Thyroid gland (tissue), 4 donors: Measurements from ENCODE around the gene ZER1. TPM values are rescaled to one million over a fixed set of nuclear protein-coding genes. Genes with fewer than 3 reads are reported as not detected.

Experiments
- DNase-seq, 2 donors: peaks; one replicate each; pipeline ENCODE4 v3.0.0-alpha.2; 2019
- H3K27ac ChIP-seq, 3 donors: fragments of 200-600 bp; sonication (generic); 1 replicate in 2 of 3; 2 replicates in 1 of 3; pipeline ENCODE4 v1.5.1; 2016 to 2019; ENCODE audit warnings: mild to moderate bottlenecking in 1 of 3, moderate library complexity in 1 of 3
- H3K27me3 ChIP-seq: fragments of 200-600 bp; sonication (generic); one replicate; pipeline ENCODE4 v1.5.1; 2019
- H3K36me3 ChIP-seq, 2 donors: fragments of 200-600 bp; sonication (generic); one replicate each; pipeline ENCODE4 v1.5.1; 2016 to 2019
- H3K4me1 ChIP-seq, 2 donors: fragments of 200-600 bp; sonication (generic); one replicate each; pipeline ENCODE4 v1.5.1; 2017 to 2019
- H3K4me3 ChIP-seq, 3 donors: fragments of 200-600 bp; sonication (generic); replicated peaks in 1 of 3; 1 replicate in 2 of 3; 2 replicates in 1 of 3; pipeline ENCODE4 v1.5.1; 2016; ENCODE audit warnings: mild to moderate bottlenecking in 1 of 3
- H3K9me3 ChIP-seq: fragments of 200-600 bp; sonication (generic); one replicate; pipeline ENCODE4 v1.5.1; 2017
- CTCF ChIP-seq, 6 experiments: fragments of 200-600 bp in 3 of 6; fragments of 450-650 bp in 3 of 6; sonication (generic) in 3 of 6; IDR thresholded peaks; one replicate each; pipeline ENCODE4 v1.5.1; 2016 to 2019; ENCODE audit warnings: antibody characterized with exemption in 6 of 6, mild to moderate bottlenecking in 2 of 6, inconsistent platforms in 1 of 6, moderate library complexity in 1 of 6
- POLR2A ChIP-seq, 2 donors: fragments of 450-650 bp; IDR thresholded peaks; one replicate each; pipeline ENCODE4 v1.6.1; 2017; ENCODE audit warnings: antibody characterized with exemption in 2 of 2, mild to moderate bottlenecking in 2 of 2, moderate library complexity in 1 of 2
- WGBS, 2 donors: methylation state at CpG; one replicate each; pipeline ENCODE4 v1.1.5; 2017; 5-methylcytosine and 5-hydroxymethylcytosine counted together
- intact Hi-C: fragments of 100-400 bp; cut with DNase I; formaldehyde crosslinking; loops from one replicate; pipeline ENCODE4 v1.15.1; 2023
- total RNA-seq, 4 donors: library from RNA; depleted of rRNA; stranded (reverse); fragments of >200 nt; gene quantifications; one replicate each; pipeline ENCODE4 v1.2.3, GENCODE V29; 2016

Gene ZER1
- total RNA-seq, 4 donors from 2014 or later, result 45.1 to 129 (median 70.2) TPM

GRCh38 chr9:128765499-128765898 lies 6.2 kb downstream of the ZER1 start:
- no peak overlapping the region for H3K4me3 ChIP-seq
- intact Hi-C loops, result no loop called here
- H3K36me3 ChIP-seq, result no peaks in the 10 kb centered on the region
- TF ChIP-seq POLR2A (IDR thresholded peaks at IDR 0.05) (no peak), CTCF (IDR thresholded peaks at IDR 0.05) (no peak)
- WGBS, 2 donors, result 78 to 85% methylated on average over 3 of the region's 3 CpGs
- H3K9me3 ChIP-seq, result no peaks in the 10 kb centered on the region
- H3K27me3 ChIP-seq, result no peaks in the 10 kb centered on the region
- H3K27ac ChIP-seq, result no peak overlapping the region
- peaks cover 6 to 11% of the 10 kb centered on the region in 2 donors for H3K4me1 ChIP-seq
- no peak for DNase-seq

GRCh38 chr9:128764361-128764760 lies 7.4 kb downstream of the ZER1 start:
- 87 to 90% methylated on average over 4 to 6 of the region's 6 CpGs for WGBS, 2 donors
- H3K4me1 ChIP-seq, result peaks cover 0 to 3% of the 10 kb centered on the region in 2 donors
- H3K4me3 ChIP-seq, result no peak overlapping the region
- TF ChIP-seq CTCF (IDR thresholded peaks at IDR 0.05) (no peak), POLR2A (IDR thresholded peaks at IDR 0.05) (no peak)
- no peaks in the 10 kb centered on the region for H3K27me3 ChIP-seq
- H3K27ac ChIP-seq, result no peak overlapping the region
- H3K36me3 ChIP-seq, result no peaks in the 10 kb centered on the region
- intact Hi-C loops, result no loop called here
- DNase-seq, result no peak
- H3K9me3 ChIP-seq, result no peaks in the 10 kb centered on the region

- Histone ChIP-seq H3K36me3 (no peaks in the 10 kb centered on the region), H3K27me3 (no peaks in the 10 kb centered on the region), H3K4me1 (peaks cover 0 to 3% of the 10 kb centered on the region in 2 donors), H3K9me3 (no peaks in the 10 kb centered on the region), H3K27ac (no peak overlapping the region), H3K4me3 (no peak overlapping the region)
- no peak for DNase-seq
- WGBS, 2 donors, result 83 to 89% methylated on average over 8 to 9 of the region's 9 CpGs
- intact Hi-C loops, result no loop called here
- no peak for TF ChIP-seq CTCF (IDR thresholded peaks at IDR 0.05)
- TF ChIP-seq POLR2A (IDR thresholded peaks at IDR 0.05), result no peak
Observed at GRCh38 chr9:128762671-128763449, 8.9 kb downstream of the ZER1 start.

GRCh38 chr9:128757602-128758001 lies 14.1 kb downstream of the ZER1 start:
- no peaks in the 10 kb centered on the region for H3K9me3 ChIP-seq
- H3K36me3 ChIP-seq, result peaks cover 11 to 15% of the 10 kb centered on the region in 2 donors
- no peak overlapping the region for H3K4me3 ChIP-seq
- TF ChIP-seq CTCF (IDR thresholded peaks at IDR 0.05), result no peak
- TF ChIP-seq POLR2A (IDR thresholded peaks at IDR 0.05), result no peak
- 91 to 93% methylated on average over 6 of the region's 6 CpGs for WGBS, 2 donors
- H3K4me1 ChIP-seq, result no peaks in the 10 kb centered on the region
- DNase-seq, result no peak
- no peak overlapping the region for H3K27ac ChIP-seq
- intact Hi-C loops, result no loop called here
- no peaks in the 10 kb centered on the region for H3K27me3 ChIP-seq

- WGBS, 2 donors, result 92 to 96% methylated on average over 14 to 16 of the region's 16 CpGs
- Histone ChIP-seq H3K27ac (no peak overlapping the region), H3K4me1 (no peaks in the 10 kb centered on the region), H3K27me3 (no peaks in the 10 kb centered on the region), H3K9me3 (no peaks in the 10 kb centered on the region), H3K36me3 (peaks cover 37 to 38% of the 10 kb centered on the region in 2 donors), H3K4me3 (no peak overlapping the region)
- intact Hi-C loops, result no loop called here
- no peak for DNase-seq
- no peak for TF ChIP-seq CTCF (IDR thresholded peaks at IDR 0.05)
- no peak for TF ChIP-seq POLR2A (IDR thresholded peaks at IDR 0.05)
Observed at GRCh38 chr9:128753627-128754026, 18.1 kb downstream of the ZER1 start.
